Prostate gland (tissue), 2 donors: ENCODE measurements around the gene CERS6.

Experiments used
- POLR2A ChIP-seq: fragments of 450-650 bp; IDR thresholded peaks from one replicate; pipeline ENCODE4 v1.6.1; 2016; ENCODE audit warnings: antibody characterized with exemption, mild to moderate bottlenecking
- TF ChIP-seq, protein P1 (sequence below), 4 experiments: fragments of 200-600 bp in 2 of 4; fragments of 450-650 bp in 2 of 4; sonication (generic) in 2 of 4; IDR thresholded peaks; 1 replicate in 3 of 4; 2 replicates in 1 of 4; pipeline ENCODE4 v1.5.1; 2016 to 2019; ENCODE audit warnings: antibody characterized with exemption in 4 of 4, mild to moderate bottlenecking in 2 of 4, moderate library complexity in 2 of 4

DNA sequence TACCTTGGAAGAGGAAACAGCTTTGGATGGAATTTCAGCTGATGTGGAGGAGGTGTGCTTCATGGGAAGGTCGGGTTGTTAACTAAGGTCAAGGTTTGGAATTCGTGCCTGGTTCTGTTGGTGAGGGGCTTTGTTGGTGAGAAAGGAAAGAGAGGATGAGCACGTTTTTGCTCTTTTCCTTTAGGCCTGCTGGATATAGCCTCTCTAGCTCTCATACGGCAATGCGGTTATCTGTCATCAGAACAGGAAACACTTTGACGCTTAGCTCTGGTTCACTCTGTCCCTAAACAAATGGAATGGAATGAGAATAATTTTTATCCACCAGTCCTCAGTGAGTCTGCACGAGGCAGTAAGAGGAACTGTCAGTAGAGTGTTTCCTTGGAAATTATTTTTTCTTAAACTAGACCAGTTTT is 176.6 kb downstream of the CERS6 start:
- TF ChIP-seq, protein P1, sequence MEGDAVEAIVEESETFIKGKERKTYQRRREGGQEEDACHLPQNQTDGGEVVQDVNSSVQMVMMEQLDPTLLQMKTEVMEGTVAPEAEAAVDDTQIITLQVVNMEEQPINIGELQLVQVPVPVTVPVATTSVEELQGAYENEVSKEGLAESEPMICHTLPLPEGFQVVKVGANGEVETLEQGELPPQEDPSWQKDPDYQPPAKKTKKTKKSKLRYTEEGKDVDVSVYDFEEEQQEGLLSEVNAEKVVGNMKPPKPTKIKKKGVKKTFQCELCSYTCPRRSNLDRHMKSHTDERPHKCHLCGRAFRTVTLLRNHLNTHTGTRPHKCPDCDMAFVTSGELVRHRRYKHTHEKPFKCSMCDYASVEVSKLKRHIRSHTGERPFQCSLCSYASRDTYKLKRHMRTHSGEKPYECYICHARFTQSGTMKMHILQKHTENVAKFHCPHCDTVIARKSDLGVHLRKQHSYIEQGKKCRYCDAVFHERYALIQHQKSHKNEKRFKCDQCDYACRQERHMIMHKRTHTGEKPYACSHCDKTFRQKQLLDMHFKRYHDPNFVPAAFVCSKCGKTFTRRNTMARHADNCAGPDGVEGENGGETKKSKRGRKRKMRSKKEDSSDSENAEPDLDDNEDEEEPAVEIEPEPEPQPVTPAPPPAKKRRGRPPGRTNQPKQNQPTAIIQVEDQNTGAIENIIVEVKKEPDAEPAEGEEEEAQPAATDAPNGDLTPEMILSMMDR (IDR thresholded peaks at IDR 0.05) = no peak
- TF ChIP-seq POLR2A = no peak
